ENCODE results near the gene BOLA2B. TPM values are rescaled to one million over a fixed set of nuclear protein-coding genes. Genes with fewer than 3 reads are reported as not detected.

BOLA2B gene
- 177 and 301 TPM in 2 replicates for total RNA-seq

GRCh38 chr16:30193615-30194014 lies at the start of gene BOLA2B, which contains the start of gene SLX1A:
Gene BOLA2B, minus strand, starts transcription at chr16:30193666. Its CDS starts 71 bp downstream, at chr16:30193595.
Gene SLX1A, plus strand, starts transcription at chr16:30193875. Its CDS starts 210 bp downstream, at chr16:30194085.

GRCh38 chr16:30199049-30199448 lies 5.6 kb upstream of the BOLA2B start, which contains the start of gene SULT1A3:
Gene SULT1A3, plus strand, starts transcription at chr16:30199255. Its CDS starts 1,474 bp downstream, at chr16:30200729.

GRCh38 chr16:30183233-30184095 lies 10.0 kb downstream of the BOLA2B start, which contains the start of gene CORO1A:
Gene CORO1A, plus strand, starts transcription at chr16:30183602. Its CDS starts 1,608 bp downstream, at chr16:30185210.

Other genes starting within 250 kb of the BOLA2B start
- 123 and 159 TPM in 2 replicates for gene TMEM219, start 231.6 kb downstream of the BOLA2B start, total RNA-seq
- 24.8 and 28.7 TPM in 2 replicates for gene TAOK2, start 219.8 kb downstream of the BOLA2B start, total RNA-seq
- 4.8 and 16.2 TPM in 2 replicates for gene HIRIP3, start 198.0 kb downstream of the BOLA2B start, total RNA-seq
- gene INO80E, start 197.4 kb downstream of the BOLA2B start, total RNA-seq = 58.2 and 91.8 TPM in 2 replicates
- gene DOC2A, start 182.6 kb downstream of the BOLA2B start, total RNA-seq = 0.39 TPM in 1 of 2 replicates, not detected in the other
- gene C16orf92, start 170.5 kb downstream of the BOLA2B start, total RNA-seq = not detected in 2 replicates
- gene TLCD3B, start 162.4 kb downstream of the BOLA2B start, total RNA-seq = not detected in 2 replicates
- 1,543 and 1,648 TPM in 2 replicates for gene ALDOA, start 127.9 kb downstream of the BOLA2B start, total RNA-seq
- 102 and 114 TPM in 2 replicates for gene PPP4C, start 117.7 kb downstream of the BOLA2B start, total RNA-seq
- gene TBX6, start 101.7 kb downstream of the BOLA2B start, total RNA-seq = 0.19 and 0.62 TPM in 2 replicates
- 20.5 and 36.9 TPM in 2 replicates for gene YPEL3, start 97.5 kb downstream of the BOLA2B start, total RNA-seq
- gene GDPD3, start 80.1 kb downstream of the BOLA2B start, total RNA-seq = 0.08 and 0.55 TPM in 2 replicates
- gene MAPK3, start 70.4 kb downstream of the BOLA2B start, total RNA-seq = 31.9 and 41.7 TPM in 2 replicates
- 10.9 and 15.5 TPM in 2 replicates for gene CORO1A, start 10.1 kb downstream of the BOLA2B start, total RNA-seq
- gene SLX1A, start 209 bp upstream of the BOLA2B start, total RNA-seq = 45.4 and 53.1 TPM in 2 replicates
- gene SULT1A3, start 5.6 kb upstream of the BOLA2B start, total RNA-seq = 2.4 and 5.3 TPM in 2 replicates
- gene NPIPB13, start 54.8 kb upstream of the BOLA2B start, total RNA-seq = 2.0 TPM in 1 of 2 replicates, not detected in the other
- gene CD2BP2, start 161.6 kb upstream of the BOLA2B start, total RNA-seq = 47.6 and 63.2 TPM in 2 replicates
- 33.5 and 36.0 TPM in 2 replicates for gene TBC1D10B, start 176.8 kb upstream of the BOLA2B start, total RNA-seq
- not detected in 2 replicates for gene MYL11, start 181.1 kb upstream of the BOLA2B start, total RNA-seq
- not detected in 2 replicates for gene SEPTIN1, start 188.9 kb upstream of the BOLA2B start, total RNA-seq
- gene ZNF48, start 201.8 kb upstream of the BOLA2B start, total RNA-seq = 5.2 and 6.7 TPM in 2 replicates
- gene ZNF771, start 213.9 kb upstream of the BOLA2B start, total RNA-seq = 7.7 and 9.0 TPM in 2 replicates
- 44.7 and 66.1 TPM in 2 replicates for gene DCTPP1, start 236.4 kb upstream of the BOLA2B start, total RNA-seq